HCT116 (cell line): ENCODE results near the gene ADAMTS13. TPM values are rescaled to one million over a fixed set of nuclear protein-coding genes. Genes with fewer than 3 reads are reported as not detected.
A peak's percentile ranks its signal among the peaks of the same experiment; 100 is the strongest.

Experiments
- ATAC-seq: fragments of 200-7000 bp; cut with Tn5 transposase; 2 replicates; pipeline ENCODE4 v1.9.1; 2020; ENCODE audit warnings: mild to moderate bottlenecking, moderate library complexity
- BruUV-seq: library from RNA; stranded (reverse); fragments of 400-500 nt; replicated peaks from 2 replicates; lab custom pipeline; 2021; lab: Mats Ljungman, UMichigan
- CTCF ChIA-PET: fragments of 300-600 bp; sonication (Branson Sonifier 250); formaldehyde crosslinking; loops from one replicate; lab custom pipeline; 2021; ENCODE audit warnings: antibody characterized with exemption; lab: Charles Lee
- POLR2A ChIA-PET: fragments of 300-600, 350-600 bp; sonication (Branson Sonifier 250); formaldehyde crosslinking; loops from one replicate; lab custom pipeline; 2021; ENCODE audit warnings: antibody characterized with exemption; lab: Charles Lee
- RAD21 ChIA-PET, 2 experiments: fragments of 300-600 bp; sonication (Branson Sonifier 250); formaldehyde crosslinking; loops; one replicate each; lab custom pipeline; 2023; ENCODE audit warnings: low total read pairs in 2 of 2; ENCODE audit not compliant: uncharacterized antibody in 2 of 2, unreplicated experiment in 2 of 2, low non-redundant PET in 1 of 2; lab: Charles Lee
- DNase-seq: peaks from one replicate; pipeline ENCODE4 v3.0.0-alpha.2; 2010; ENCODE audit warnings: low read depth, low spot score
- H2AFZ ChIP-seq: fragments of 200-600 bp; shearing (Covaris generic), sonication (generic); 2 replicates; pipeline ENCODE4 v1.6.1; 2017; ENCODE audit warnings: low read depth, mixed run types, mixed read lengths, antibody characterized with exemption, low read length; ENCODE audit not compliant: poor library complexity, severe bottlenecking
- H3K27ac ChIP-seq: 2 replicates; pipeline ENCODE4 v1.5.1; 2012; ENCODE audit warnings: low read depth, low read length
- H3K27me3 ChIP-seq: fragments of 200-600 bp; sonication (generic); 2 replicates; pipeline ENCODE4 v1.6.1; 2016; ENCODE audit warnings: mixed run types, low read length, mixed read lengths; ENCODE audit not compliant: insufficient read depth
- H3K36me3 ChIP-seq, 2 experiments: fragments of 200-500 bp in 1 of 2; fragments of 200-600 bp in 1 of 2; sonication (Bioruptor generic) in 1 of 2; sonication (generic) in 1 of 2; 2 replicates each; pipeline versions ENCODE4 v1.5.1 to v1.6.1; 2014 to 2016; ENCODE audit warnings: low read length in 2 of 2, inconsistent platforms in 1 of 2, mixed read lengths in 1 of 2, mixed run types in 1 of 2; ENCODE audit not compliant: insufficient read depth in 2 of 2, control insufficient read depth in 1 of 2
- H3K4me1 ChIP-seq, 2 experiments: fragments of 200-600 bp in 1 of 2; sonication (generic) in 1 of 2; 2 replicates each; pipeline versions ENCODE4 v1.5.1 to v1.6.1; 2012 to 2017; ENCODE audit warnings: low read length in 2 of 2, inconsistent platforms in 1 of 2, mild to moderate bottlenecking in 1 of 2, mixed read lengths in 1 of 2, mixed run types in 1 of 2, moderate library complexity in 1 of 2; ENCODE audit not compliant: insufficient read depth in 2 of 2, control insufficient read depth in 1 of 2
- H3K4me2 ChIP-seq: fragments of 200-600 bp; sonication (generic); 2 replicates; pipeline ENCODE4 v1.6.1; 2017; ENCODE audit warnings: mixed run types, low read length, mixed read lengths
- H3K4me3 ChIP-seq, 2 experiments: fragments of 200-600 bp in 1 of 2; sonication (generic) in 1 of 2; replicated peaks in 1 of 2; 2 replicates each; pipeline ENCODE4 v1.5.1; 2011 to 2016; ENCODE audit warnings: low read length in 2 of 2, control low read depth in 1 of 2, low read depth in 1 of 2, mild to moderate bottlenecking in 1 of 2, mixed read lengths in 1 of 2, mixed run types in 1 of 2
- H3K79me2 ChIP-seq: fragments of 200-600 bp; sonication (generic); 2 replicates; pipeline ENCODE4 v1.6.1; 2017; ENCODE audit warnings: mild to moderate bottlenecking, mixed run types, low read length, moderate library complexity, mixed read lengths; ENCODE audit not compliant: insufficient read depth
- H3K9ac ChIP-seq: fragments of 200-600 bp; sonication (generic); 2 replicates; pipeline ENCODE4 v1.6.1; 2016; ENCODE audit warnings: low read length, mixed read lengths
- H3K9me2 ChIP-seq: fragments of 200-600 bp; sonication (generic), shearing (Covaris generic); 2 replicates; pipeline ENCODE4 v1.6.1; 2017; ENCODE audit warnings: mixed run types, mild to moderate bottlenecking, moderate library complexity; ENCODE audit not compliant: insufficient read depth
- H3K9me3 ChIP-seq, 2 experiments: fragments of 200-500 bp in 1 of 2; fragments of 200-600 bp in 1 of 2; sonication (Bioruptor generic) in 1 of 2; sonication (generic) in 1 of 2; 2 replicates each; pipeline ENCODE4 v1.6.1; 2014 to 2017; ENCODE audit warnings: low read length in 2 of 2, mixed read lengths in 2 of 2, inconsistent platforms in 1 of 2, low read depth in 1 of 2, mild to moderate bottlenecking in 1 of 2, mixed run types in 1 of 2, moderate library complexity in 1 of 2; ENCODE audit not compliant: control insufficient read depth in 1 of 2, insufficient read depth in 1 of 2
- H4K20me1 ChIP-seq: fragments of 200-600 bp; sonication (generic), shearing (Covaris generic); 2 replicates; pipeline ENCODE4 v1.6.1; 2017; ENCODE audit warnings: mixed run types, mild to moderate bottlenecking, moderate library complexity; ENCODE audit not compliant: insufficient read depth
- EZH2phosphoT487 ChIP-seq: fragments of 200-600 bp; IDR thresholded peaks from 2 replicates; pipeline ENCODE4 v1.6.1; 2018; ENCODE audit warnings: antibody characterized with exemption, borderline replicate concordance
- POLR2AphosphoS5 ChIP-seq: IDR thresholded peaks from 2 replicates; pipeline ENCODE4 v1.6.1; 2011; ENCODE audit warnings: mild to moderate bottlenecking, low read depth, low read length, moderate library complexity
- SIN3A ChIP-seq: IDR thresholded peaks from 2 replicates; pipeline ENCODE4 v1.6.1; 2012; ENCODE audit warnings: low read depth
- SP1 ChIP-seq: IDR thresholded peaks from 2 replicates; pipeline ENCODE4 v1.6.1; 2012; ENCODE audit warnings: low read depth
- intact Hi-C: fragments of 100-400 bp; cut with micrococcal nuclease; formaldehyde crosslinking; loops from 2 replicates; pipeline ENCODE4 v1.10.0; 2022
- total RNA-seq: library from RNA; stranded (reverse); gene quantifications from one replicate; pipeline ENCODE4 v1.2.1, GENCODE V29; 2021; ENCODE audit not compliant: unreplicated experiment

Gene ADAMTS13
- total RNA-seq, 1 experiment from 2014 or later, result 9.2 TPM

GRCh38 chr9:133459476-133460404 lies 37.6 kb downstream of the ADAMTS13 start, which contains the start of gene CACFD1:
TSS of gene CACFD1 (plus strand) at chr9:133459978. CDS start at chr9:133460067, 89 bp downstream.
- H3K4me3 ChIP-seq, result peak within 1 kb of the TSS; percentile 64 to 67
- H3K36me3 ChIP-seq, result no peaks in the 10 kb centered on the region
- H3K27me3 ChIP-seq, result no peaks in the 10 kb centered on the region
- no peaks in the 10 kb centered on the region for H3K79me2 ChIP-seq
- DNase-seq (peak; percentile 85), ATAC-seq (peak; percentile 85)
- intact Hi-C loops, result loop anchor here (5.0 kb wide), 1 partner anchor 42 kb away; the partner anchor contains the start of gene REXO4
- H3K4me1 ChIP-seq, result peaks cover 16 to 17% of the 10 kb centered on the region in 2 experiments
- no TSS peak for BruUV-seq
- H3K9ac ChIP-seq, result peak within 1 kb of the TSS; percentile 76
- peak within 1 kb of the TSS; percentile 81 for H3K4me2 ChIP-seq
- peak within 1 kb of the TSS; percentile 97 for H3K27ac ChIP-seq
- ChIA-PET RAD21 (interaction anchor here (0.5 to 1.2 kb wide), 4 partner anchors 15 to 354 kb away, joined by 3 to 5 read pairs (median 4); no protein-coding TSS in a partner anchor), POLR2A (interaction anchor here (0.6 to 1.5 kb wide), 10 partner anchors 10 to 221 kb away, joined by 3 to 8 read pairs (median 3); partner anchors contain the start of genes ADAMTS13, MED22 and RPL7A), CTCF (interaction anchor here (0.7 to 1.2 kb wide), 9 partner anchors 10 to 438 kb away, joined by 3 to 10 read pairs (median 3); partner anchors contain the start of gene REXO4)
- no peaks in the 10 kb centered on the region for H4K20me1 ChIP-seq
- no peaks in the 10 kb centered on the region for H3K9me3 ChIP-seq
- H3K9me2 ChIP-seq, result no peaks in the 10 kb centered on the region
- H2AFZ ChIP-seq, result peak within 1 kb of the TSS; percentile 39
- TF ChIP-seq SP1 (peak; percentile 50), EZH2phosphoT487 (no peak), POLR2AphosphoS5 (peak; percentile 65)

- DNase-seq (no peak), ATAC-seq (no peak)
- Histone ChIP-seq H3K27me3 (no peaks in the 10 kb centered on the region), H3K27ac (peak overlapping the region; percentile 97; the same call in 1 of the 2 replicates), H3K4me3 (peak overlapping the region; percentile 64 to 67), H3K79me2 (no peaks in the 10 kb centered on the region), H3K9me2 (no peaks in the 10 kb centered on the region), H3K9me3 (no peaks in the 10 kb centered on the region), H3K36me3 (no peaks in the 10 kb centered on the region), H4K20me1 (no peaks in the 10 kb centered on the region), H2AFZ (no peak overlapping the region), H3K4me2 (peak overlapping the region; percentile 81), H3K4me1 (peaks cover 16 to 17% of the 10 kb centered on the region in 2 experiments), H3K9ac (peak overlapping the region; percentile 76)
- TF ChIP-seq SIN3A, result no peak
- CTCF ChIA-PET, result interaction anchor here (0.7 to 1.1 kb wide), 2 partner anchors 20 to 39 kb away, joined by 3 read pairs; no protein-coding TSS in a partner anchor
- POLR2A ChIA-PET, result interaction anchor here (0.6 to 1.5 kb wide), 6 partner anchors 18 to 222 kb away, joined by 3 to 4 read pairs (median 3); partner anchors contain the start of genes MED22 and RPL7A
- intact Hi-C loops, result loop anchor here (5.0 kb wide), 1 partner anchor 43 kb away; the partner anchor contains the start of gene REXO4
- BruUV-seq, result TSS peak; percentile 62
- RAD21 ChIA-PET, result no interaction called here
Measured at GRCh38 chr9:133460405-133461175, 38.4 kb downstream of the ADAMTS13 start.
